ENCODE results near the gene C11orf98.
"Not testable (repeated sequence)": the region's sequence is repeated elsewhere in the genome, so short reads cannot be mapped to it uniquely, and the experiment has no call there.

The C11orf98 gene

GRCh38 chr11:62680825-62681240 is 15.8 kb upstream of the C11orf98 start:
- peak; percentile 70 for DNase-seq

- peak; percentile 93 for DNase-seq
Measured at GRCh38 chr11:62678770-62679696, 14.0 kb upstream of the C11orf98 start, which contains the start of gene UBXN1. UBXN1 (minus strand) TSS chr11:62679073; CDS start chr11:62678923, 150 bp downstream.

GRCh38 chr11:62678433-62678769 is 13.4 kb upstream of the C11orf98 start:
- no peak for DNase-seq

- DNase-seq = no peak
Measured at GRCh38 chr11:62677714-62678113, 12.7 kb upstream of the C11orf98 start.

GRCh38 chr11:62677156-62677555 is 12.1 kb upstream of the C11orf98 start:
- DNase-seq = no peak

GRCh38 chr11:62676698-62677097 is 11.7 kb upstream of the C11orf98 start:
- no peak for DNase-seq

GRCh38 chr11:62675415-62675814 is 10.4 kb upstream of the C11orf98 start:
- DNase-seq = not testable (repeated sequence)

- DNase-seq = no peak
Measured at GRCh38 chr11:62673196-62673525, 8.2 kb upstream of the C11orf98 start.

- DNase-seq = peak; percentile 96
Measured at GRCh38 chr11:62671608-62672389, 6.8 kb upstream of the C11orf98 start, which contains the start of the genes LBHD1 and UQCC3. LBHD1 (minus strand) TSS chr11:62672267; CDS start chr11:62670031, 2,236 bp downstream. UQCC3 (plus strand) TSS chr11:62671673; CDS start chr11:62671746, 73 bp downstream.

GRCh38 chr11:62671236-62671607 is 6.2 kb upstream of the C11orf98 start:
- DNase-seq = no peak

- DNase-seq = no peak
Measured at GRCh38 chr11:62669420-62670161, 4.6 kb upstream of the C11orf98 start.

- DNase-seq = no peak
Measured at GRCh38 chr11:62667460-62667859, 2.5 kb upstream of the C11orf98 start.

GRCh38 chr11:62666259-62666926 is 1.4 kb upstream of the C11orf98 start:
- DNase-seq = no peak

- no peak for DNase-seq
Measured at GRCh38 chr11:62665599-62666258, 719 bp upstream of the C11orf98 start.

- DNase-seq = peak; percentile 79
Measured at GRCh38 chr11:62664405-62665074, 470 bp downstream of the C11orf98 start.

- DNase-seq = no peak
Measured at GRCh38 chr11:62656796-62657429, 8.1 kb downstream of the C11orf98 start.

GRCh38 chr11:62654297-62654696 is 10.7 kb downstream of the C11orf98 start:
- DNase-seq = no peak

GRCh38 chr11:62652161-62653006 is 12.6 kb downstream of the C11orf98 start:
- DNase-seq = no peak

- not testable (repeated sequence) for DNase-seq
Measured at GRCh38 chr11:62650283-62650682, 14.7 kb downstream of the C11orf98 start.

GRCh38 chr11:62649486-62649885 is 15.5 kb downstream of the C11orf98 start:
- DNase-seq = no peak

All from NCI-H526 treated with DMSO at 0.1 percent for 48 hours (cell line).